Endothelial cell of umbilical vein (primary cell): ENCODE data around the gene ZC3H13. TPM values are rescaled to one million over a fixed set of nuclear protein-coding genes. Genes with fewer than 3 reads are reported as not detected.

Source experiments
- BruUV-seq: library from RNA; stranded (reverse); fragments of 400-500 nt; replicated peaks from 2 replicates; lab custom pipeline; 2021; lab: Mats Ljungman, UMichigan
- CTCF ChIA-PET: fragments of 300-600, 350-600 bp; sonication (Branson Sonifier 250); formaldehyde crosslinking; loops from one replicate; lab custom pipeline; 2021; ENCODE audit warnings: antibody characterized with exemption, inconsistent platforms; lab: Charles Lee
- POLR2A ChIA-PET: fragments of 300-600, 350-600 bp; sonication (Branson Sonifier 250); formaldehyde crosslinking; loops from one replicate; lab custom pipeline; 2021; ENCODE audit warnings: antibody characterized with exemption, inconsistent platforms; lab: Charles Lee
- DNase-seq: peaks from one replicate; pipeline ENCODE4 v3.0.0-alpha.2; 2011; ENCODE audit warnings: low read depth, low spot score
- FAIRE-seq: peaks from 2 replicates; lab custom pipeline; 2011; peaks lifted over from hg19 to GRCh38; lab: Jason Lieb, UNC
- H2AFZ ChIP-seq: 2 replicates; pipeline ENCODE4 v1.6.0; 2012; ENCODE audit warnings: low read depth, low read length, control low read depth, inconsistent platforms
- H3K27ac ChIP-seq: 2 replicates; pipeline ENCODE4 v1.5.1; 2011; ENCODE audit warnings: low read depth, mild to moderate bottlenecking, control low read depth, low read length, moderate library complexity; ENCODE audit not compliant: insufficient read depth
- H3K27me3 ChIP-seq, 2 experiments: 2 replicates each; pipeline versions ENCODE4 v1.6.0 to v1.6.1; 2011; ENCODE audit warnings: low read length in 2 of 2, mixed read lengths in 1 of 2; ENCODE audit not compliant: control insufficient read depth in 2 of 2, insufficient read depth in 2 of 2
- H3K36me3 ChIP-seq, 2 experiments: 2 replicates in 1 of 2; 3 replicates in 1 of 2; pipeline ENCODE4 v1.5.1; 2011; ENCODE audit warnings: low read length in 2 of 2, mild to moderate bottlenecking in 1 of 2, moderate library complexity in 1 of 2; ENCODE audit not compliant: control insufficient read depth in 2 of 2, insufficient read depth in 2 of 2; ENCODE audit errors: extremely low read depth in 1 of 2
- H3K4me1 ChIP-seq: 3 replicates; pipeline ENCODE4 v1.5.1; 2011; ENCODE audit warnings: mild to moderate bottlenecking, low read length; ENCODE audit not compliant: control insufficient read depth, insufficient read depth; ENCODE audit errors: extremely low read depth
- H3K4me2 ChIP-seq: 2 replicates; pipeline ENCODE4 v1.6.1; 2011; ENCODE audit warnings: low read length, control low read depth, mixed read lengths; ENCODE audit not compliant: insufficient read depth
- H3K4me3 ChIP-seq, 3 experiments: fragments of 200-600 bp in 1 of 3; sonication (generic), shearing (Covaris generic) in 1 of 3; replicated peaks in 1 of 3; 2 replicates each; pipeline ENCODE4 v1.5.1; 2011 to 2016; ENCODE audit warnings: control low read depth in 3 of 3, low read length in 3 of 3, mild to moderate bottlenecking in 2 of 3, inconsistent platforms in 1 of 3, low read depth in 1 of 3, moderate library complexity in 1 of 3; ENCODE audit not compliant: insufficient read depth in 1 of 3
- H3K79me2 ChIP-seq: 2 replicates; pipeline ENCODE4 v1.6.0; 2012; ENCODE audit warnings: low read length, inconsistent platforms; ENCODE audit not compliant: control insufficient read depth, insufficient read depth
- H3K9ac ChIP-seq: replicated peaks from 2 replicates; pipeline ENCODE3; 2011; ENCODE audit warnings: low read length, control low read depth; ENCODE audit not compliant: insufficient read depth; ENCODE audit errors: extremely low read depth
- H3K9me1 ChIP-seq: replicated peaks from 3 replicates; pipeline ENCODE4 v1.6.0; 2011; ENCODE audit warnings: mild to moderate bottlenecking, low read length; ENCODE audit not compliant: control insufficient read depth, insufficient read depth; ENCODE audit errors: extremely low read depth
- H3K9me3 ChIP-seq: replicated peaks from 2 replicates; pipeline ENCODE4 v1.5.1; 2012; ENCODE audit warnings: low read length, inconsistent platforms; ENCODE audit not compliant: control insufficient read depth, insufficient read depth
- H4K20me1 ChIP-seq: replicated peaks from 2 replicates; pipeline ENCODE3; 2011; ENCODE audit warnings: mild to moderate bottlenecking, low read length; ENCODE audit not compliant: control insufficient read depth, insufficient read depth; ENCODE audit errors: extremely low read depth
- EZH2 ChIP-seq: IDR thresholded peaks from 2 replicates; pipeline ENCODE4 v1.6.1; 2012; ENCODE audit warnings: borderline replicate concordance, low read depth, mild to moderate bottlenecking, moderate library complexity, low read length, inconsistent platforms; ENCODE audit not compliant: severe bottlenecking
- FOS ChIP-seq: IDR thresholded peaks from 2 replicates; pipeline ENCODE4 v1.6.1; 2011; ENCODE audit warnings: mild to moderate bottlenecking, low read length, moderate library complexity, borderline replicate concordance; ENCODE audit not compliant: insufficient read depth
- GATA2 ChIP-seq: IDR thresholded peaks from 2 replicates; pipeline ENCODE4 v1.7.0; 2011; ENCODE audit warnings: low read depth, mild to moderate bottlenecking, moderate library complexity, mixed read lengths, low read length; ENCODE audit not compliant: insufficient read length, insufficient read depth
- MYC ChIP-seq: IDR thresholded peaks from one replicate; pipeline ENCODE4 v1.6.1; 2011; ENCODE audit warnings: mild to moderate bottlenecking, low read depth, low read length
- POLR2A ChIP-seq: IDR thresholded peaks from 2 replicates; pipeline ENCODE4 v1.6.1; 2012; ENCODE audit warnings: low read depth, mild to moderate bottlenecking, control low read depth, low read length
- POLR2AphosphoS5 ChIP-seq: IDR thresholded peaks from 2 replicates; pipeline ENCODE4 v1.6.1; 2012; ENCODE audit warnings: low read depth, mild to moderate bottlenecking, control low read depth, low read length, moderate library complexity; ENCODE audit not compliant: insufficient read depth
- dilution Hi-C: fragments of 300-500 bp; cut with MboI; formaldehyde crosslinking; loops from one replicate; pipeline ENCODE4 v1.15.0; 2019; ENCODE audit warnings: low sequenced_read_pairs; ENCODE audit not compliant: extremely low pct_ligation_motif_present
- intact Hi-C: fragments of 100-400 bp; cut with micrococcal nuclease; formaldehyde crosslinking; loops from one replicate; pipeline ENCODE4 v1.10.0; 2022
- polyA plus RNA-seq, 4 experiments: library from polyadenylated mRNA; depleted of rRNA in 3 of 4; stranded (reverse) in 3 of 4; unstranded in 1 of 4; fragments of >200 nt; gene quantifications; 2 replicates each; pipeline versions ENCODE4 v1.2.1 to v1.2.3, GENCODE V29; 2011 to 2012; ENCODE audit warnings: missing spikeins in 1 of 4
- total RNA-seq: library from RNA; stranded (reverse); gene quantifications from 2 replicates; pipeline ENCODE4 v1.2.3, GENCODE V29; 2021

Gene ZC3H13
- total and polyA plus RNA-seq, 2 donors (not counting 3 experiments of a cell fraction or from before 2014, with no cell fraction given): 3.8 to 36.6 TPM

DNA sequence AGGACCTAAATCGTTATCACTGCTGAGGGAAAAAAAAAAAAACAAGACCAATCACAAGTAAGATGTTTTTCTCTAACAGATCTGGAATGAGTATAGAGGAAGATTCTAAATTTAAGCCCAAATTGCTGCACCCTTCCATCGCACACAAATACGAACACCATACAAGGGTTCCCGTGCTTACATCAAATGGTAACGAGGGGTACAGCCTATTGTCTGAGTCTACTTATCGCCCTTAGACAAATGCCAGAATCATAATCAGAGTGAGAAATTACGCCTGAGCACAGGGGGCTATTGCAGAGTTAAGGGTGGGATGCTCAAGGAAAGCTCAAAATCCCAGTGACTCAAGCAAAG lies 603 bp downstream of the ZC3H13 start:
- BruUV-seq: no TSS peak
- no peak for FAIRE-seq

DNA sequence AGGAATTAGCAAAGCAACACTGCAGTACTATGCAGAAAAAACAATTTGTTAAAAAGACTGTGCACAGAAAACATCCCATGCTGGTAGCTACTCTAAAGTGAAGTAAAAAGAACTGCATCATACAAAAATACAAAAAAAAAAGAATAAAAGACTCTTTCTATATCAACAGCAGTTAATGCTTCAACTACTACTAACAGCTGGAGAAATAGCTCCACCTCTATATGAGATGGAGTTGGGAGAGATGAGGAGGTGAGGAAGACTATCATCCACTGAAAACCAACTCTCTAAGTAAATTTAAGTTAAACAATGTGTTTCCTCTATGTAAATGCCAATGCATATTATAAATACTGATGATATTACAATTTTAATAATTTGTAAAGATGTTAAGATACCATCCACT lies 1.8 kb downstream of the ZC3H13 start:
- Histone ChIP-seq H3K27ac (no peak overlapping the region), H3K4me2 (peak overlapping the region; percentile 97), H4K20me1 (no peaks in the 10 kb centered on the region), H3K27me3 (no peaks in the 10 kb centered on the region), H3K9ac (no peak overlapping the region), H3K79me2 (peaks cover 55% of the 10 kb centered on the region), H3K9me3 (no peaks in the 10 kb centered on the region), H3K4me1 (peaks cover 26% of the 10 kb centered on the region), H3K9me1 (no peaks in the 10 kb centered on the region), H2AFZ (no peak overlapping the region), H3K4me3 (peak overlapping the region in 1 of 3 experiments; percentile 98), H3K36me3 (no peaks in the 10 kb centered on the region)
- no peak for TF ChIP-seq GATA2
- TF ChIP-seq EZH2: no peak
- TF ChIP-seq FOS: no peak
- FAIRE-seq (no peak), DNase-seq (no peak)
- no TSS peak for BruUV-seq
- dilution Hi-C loops (no loop called here), intact Hi-C loops (loop anchor here (5.0 kb wide), 1 partner anchor 708 kb away; the partner anchor contains the start of gene TPT1)
- CTCF ChIA-PET: no interaction called here
- POLR2A ChIA-PET: no interaction called here

More for the DNA sequence above, 603 bp downstream of the ZC3H13 start:
- Histone ChIP-seq H3K79me2 (peaks cover 48% of the 10 kb centered on the region), H2AFZ (peak overlapping the region; percentile 88), H3K4me1 (peaks cover 26% of the 10 kb centered on the region), H3K4me3 (peak overlapping the region; percentile 83 to 98 (median 96)), H4K20me1 (no peaks in the 10 kb centered on the region), H3K27ac (peak overlapping the region; percentile 86), H3K9ac (peak overlapping the region; percentile 96), H3K27me3 (no peaks in the 10 kb centered on the region), H3K9me3 (no peaks in the 10 kb centered on the region), H3K9me1 (no peaks in the 10 kb centered on the region), H3K4me2 (peak overlapping the region; percentile 97), H3K36me3 (no peaks in the 10 kb centered on the region)
- TF ChIP-seq POLR2A (no peak), POLR2AphosphoS5 (no peak), MYC (no peak)
- ChIA-PET CTCF (interaction anchor here (1.5 to 2.8 kb wide), 3 partner anchors 15 to 244 kb away, joined by 4 to 14 read pairs (median 7); no protein-coding TSS in a partner anchor), POLR2A (no interaction called here)
- dilution Hi-C loops: no loop called here
- intact Hi-C loops: loop anchor here (1.0 to 5.0 kb wide), 3 partner anchors 74 to 710 kb away; partner anchors contain the start of gene TPT1
- DNase-seq: peak; percentile 49
